H1 (cell line): ENCODE data around the gene DOK3.

Experiments used
- BACH1 ChIP-seq: IDR thresholded peaks from 2 replicates; pipeline ENCODE4 v1.6.1; 2012; ENCODE audit warnings: low read length, improper control_type of control experiment
- CTBP2 ChIP-seq: IDR thresholded peaks from 2 replicates; pipeline ENCODE4 v1.7.0; 2011; ENCODE audit warnings: borderline replicate concordance, mild to moderate bottlenecking, moderate library complexity, mixed read lengths, low read length; ENCODE audit not compliant: insufficient read depth, insufficient read length
- CTCF ChIP-seq, 3 experiments: IDR thresholded peaks; 1 replicate in 2 of 3; 2 replicates in 1 of 3; pipeline versions ENCODE4 v1.5.1 to v1.6.1; 2011; ENCODE audit warnings: low read length in 3 of 3, mild to moderate bottlenecking in 3 of 3, inconsistent platforms in 2 of 3, low read depth in 1 of 3, moderate library complexity in 1 of 3; ENCODE audit not compliant: insufficient read depth in 1 of 3; ENCODE audit errors: control extremely low read depth in 1 of 3
- EZH2 ChIP-seq: fragments of 200-600 bp; sonication (generic); IDR thresholded peaks from 2 replicates; pipeline ENCODE4 v1.7.1; 2012; ENCODE audit warnings: low read depth, mild to moderate bottlenecking, moderate library complexity, low read length, inconsistent platforms; ENCODE audit not compliant: severe bottlenecking
- NANOG ChIP-seq: IDR thresholded peaks from 2 replicates; pipeline ENCODE4 v1.6.1; 2011; ENCODE audit warnings: low read length, low read depth, mild to moderate bottlenecking, inconsistent platforms; ENCODE audit not compliant: insufficient read depth, poor library complexity, severe bottlenecking
- NRF1 ChIP-seq: IDR thresholded peaks from 2 replicates; pipeline ENCODE4 v1.6.1; 2011; ENCODE audit warnings: mild to moderate bottlenecking, low read depth, low read length, improper control_type of control experiment
- PHF8 ChIP-seq: fragments of 200-600 bp; sonication (generic); conservative IDR thresholded peaks from 2 replicates; pipeline ENCODE4 v1.7.1; 2012; ENCODE audit warnings: low read depth, mild to moderate bottlenecking, inconsistent platforms, low read length, moderate library complexity
- POLR2A ChIP-seq, 2 experiments: IDR thresholded peaks; 1 replicate in 1 of 2; 2 replicates in 1 of 2; pipeline ENCODE4 v1.6.1; 2011; ENCODE audit warnings: low read depth in 2 of 2, low read length in 2 of 2, mild to moderate bottlenecking in 2 of 2; ENCODE audit errors: control extremely low read depth in 1 of 2
- SAP30 ChIP-seq: fragments of 300-600 bp; sonication (generic); IDR thresholded peaks from 2 replicates; pipeline ENCODE4 v1.7.1; 2012; ENCODE audit warnings: low read length, moderate library complexity, mild to moderate bottlenecking, inconsistent platforms; ENCODE audit not compliant: insufficient read depth, insufficient replicate concordance
- SP1 ChIP-seq: IDR thresholded peaks from 2 replicates; pipeline ENCODE4 v1.6.1; 2011; ENCODE audit warnings: low read depth, low read length
- SP4 ChIP-seq: IDR thresholded peaks from 2 replicates; pipeline ENCODE4 v1.6.1; 2012; ENCODE audit warnings: low read length, inconsistent platforms
- SUZ12 ChIP-seq: fragments of 200-600 bp; sonication (generic); IDR thresholded peaks from 2 replicates; pipeline ENCODE4 v1.6.1; 2012; ENCODE audit warnings: mild to moderate bottlenecking, inconsistent platforms, low read length, moderate library complexity, mixed read lengths
- TCF12 ChIP-seq: IDR thresholded peaks from 2 replicates; pipeline ENCODE4 v1.6.1; 2011; ENCODE audit warnings: low read depth, mild to moderate bottlenecking, low read length
- TEAD4 ChIP-seq: IDR thresholded peaks from 2 replicates; pipeline ENCODE4 v1.6.1; 2012; ENCODE audit warnings: low read depth, low read length, inconsistent platforms, mixed read lengths

- TF ChIP-seq CTCF (IDR thresholded peaks at IDR 0.05; ENCODE audit: control extremely low read depth in 1 of 3, insufficient read depth in 1 of 3, low read depth in 1 of 3, low read length in 3 of 3) = no peak
- no peak for TF ChIP-seq NRF1
- TF ChIP-seq PHF8 = no peak
- TF ChIP-seq TEAD4 = no peak
- no peak for TF ChIP-seq SP4
- TF ChIP-seq TCF12 = no peak
- no peak for TF ChIP-seq BACH1
- TF ChIP-seq NANOG = no peak
- TF ChIP-seq CTBP2 = no peak
- TF ChIP-seq SAP30 = no peak
- TF ChIP-seq POLR2A (IDR thresholded peaks at IDR 0.05; ENCODE audit: control extremely low read depth in 1 of 2, low read depth in 2 of 2, low read length in 2 of 2) = no peak
- TF ChIP-seq EZH2 = no peak
- TF ChIP-seq SP1 = no peak
- no peak for TF ChIP-seq SUZ12
These were observed 37.8 kb downstream of the DOK3 start for GRCh38 chr5:177471610-177472356.
